Measurements from ENCODE around the gene ERVH48-1.
"Not testable (repeated sequence)": the region's sequence is repeated elsewhere in the genome, so short reads cannot be mapped to it uniquely, and the experiment has no call there.

ERVH48-1 gene

DNA sequence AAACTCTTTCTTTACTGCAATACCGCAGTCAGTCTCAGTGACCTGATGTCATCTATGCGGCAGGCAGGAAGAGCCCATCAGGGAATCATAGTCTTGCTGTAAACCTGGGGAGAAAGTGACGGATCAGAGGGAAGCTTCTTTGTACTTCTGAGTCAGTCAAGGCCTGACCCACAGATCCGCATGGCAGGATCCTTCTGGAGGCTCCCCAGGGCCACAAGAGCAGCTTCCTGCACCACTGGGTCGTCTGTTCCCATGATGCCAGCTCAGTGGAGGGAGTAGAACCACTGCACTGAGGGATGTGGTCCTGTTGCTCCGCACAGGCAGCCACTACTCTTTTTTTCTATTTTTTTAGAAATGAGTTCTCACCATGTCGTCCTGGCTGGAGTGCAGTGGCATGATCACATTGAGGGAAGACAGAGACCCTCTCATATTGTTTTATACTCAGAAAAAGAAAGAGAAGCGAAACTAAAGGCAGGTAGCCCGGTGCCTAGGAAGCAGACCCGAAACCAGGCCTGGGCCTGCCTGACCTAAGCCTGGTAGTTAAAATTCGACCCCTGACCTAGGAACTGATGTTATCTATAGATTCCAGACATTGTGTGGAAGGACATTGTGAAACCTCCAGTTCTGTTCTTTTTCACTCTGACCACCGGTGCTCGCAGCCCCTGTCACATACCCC is 6.3 kb upstream of the ERVH48-1 start:
- Histone ChIP-seq H3K36me3 (ENCODE audit: insufficient read depth, low read length) (no peaks in the 10 kb centered on the region), H3K27me3 (ENCODE audit: insufficient read depth, low read length, poor library complexity) (no peaks in the 10 kb centered on the region), H3K4me3 (ENCODE audit: low read depth in 1 of 2, low read length in 2 of 2) (no peak overlapping the region), H3K4me1 (ENCODE audit: insufficient read depth, low read length) (no peaks in the 10 kb centered on the region), H3K9ac (ENCODE audit: low read depth, low read length) (no peak overlapping the region), H3K4me2 (ENCODE audit: insufficient read depth, low read length) (no peak overlapping the region), H4K20me1 (ENCODE audit: insufficient read depth, low read length) (no peaks in the 10 kb centered on the region), H2AFZ (ENCODE audit: low read depth, low read length) (no peak overlapping the region), H3K27ac (ENCODE audit: low read length) (no peak overlapping the region), H3K79me2 (ENCODE audit: insufficient read depth, low read length) (no peaks in the 10 kb centered on the region), H3K9me3 (ENCODE audit: insufficient read depth, low read length, severe bottlenecking) (no peaks in the 10 kb centered on the region)
- ATAC-seq (ENCODE audit: insufficient read depth, low read depth) (no peak), DNase-seq (no peak)
- TF ChIP-seq, protein P1, sequence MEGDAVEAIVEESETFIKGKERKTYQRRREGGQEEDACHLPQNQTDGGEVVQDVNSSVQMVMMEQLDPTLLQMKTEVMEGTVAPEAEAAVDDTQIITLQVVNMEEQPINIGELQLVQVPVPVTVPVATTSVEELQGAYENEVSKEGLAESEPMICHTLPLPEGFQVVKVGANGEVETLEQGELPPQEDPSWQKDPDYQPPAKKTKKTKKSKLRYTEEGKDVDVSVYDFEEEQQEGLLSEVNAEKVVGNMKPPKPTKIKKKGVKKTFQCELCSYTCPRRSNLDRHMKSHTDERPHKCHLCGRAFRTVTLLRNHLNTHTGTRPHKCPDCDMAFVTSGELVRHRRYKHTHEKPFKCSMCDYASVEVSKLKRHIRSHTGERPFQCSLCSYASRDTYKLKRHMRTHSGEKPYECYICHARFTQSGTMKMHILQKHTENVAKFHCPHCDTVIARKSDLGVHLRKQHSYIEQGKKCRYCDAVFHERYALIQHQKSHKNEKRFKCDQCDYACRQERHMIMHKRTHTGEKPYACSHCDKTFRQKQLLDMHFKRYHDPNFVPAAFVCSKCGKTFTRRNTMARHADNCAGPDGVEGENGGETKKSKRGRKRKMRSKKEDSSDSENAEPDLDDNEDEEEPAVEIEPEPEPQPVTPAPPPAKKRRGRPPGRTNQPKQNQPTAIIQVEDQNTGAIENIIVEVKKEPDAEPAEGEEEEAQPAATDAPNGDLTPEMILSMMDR (IDR thresholded peaks at IDR 0.05; ENCODE audit: borderline replicate concordance, extremely low read depth, low read length, poor library complexity, severe bottlenecking) = no peak
- no peak for TF ChIP-seq EZH2 (IDR thresholded peaks at IDR 0.05; ENCODE audit: borderline replicate concordance, low read depth, low read length, severe bottlenecking)

DNA sequence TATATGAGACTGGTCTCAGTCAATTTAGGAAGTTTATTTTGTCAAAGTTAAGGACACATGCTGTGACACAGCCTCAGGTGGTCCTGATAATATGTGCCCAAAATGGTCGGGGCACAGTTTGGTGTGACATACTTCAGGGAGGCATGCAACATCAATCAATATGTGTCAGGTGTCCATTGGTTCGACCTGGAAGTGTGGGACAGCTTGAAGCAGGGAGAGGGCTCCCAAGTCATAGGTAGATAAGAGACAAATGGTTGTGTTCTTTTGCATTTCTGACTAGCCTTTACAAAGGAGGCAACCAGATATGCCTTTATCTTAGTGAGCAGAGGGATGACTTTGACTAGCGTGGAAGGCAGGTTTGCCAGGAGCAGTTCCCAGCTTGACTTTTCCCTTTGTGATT is 4.5 kb upstream of the ERVH48-1 start:
- H3K79me2 ChIP-seq (ENCODE audit: insufficient read depth, low read length) = no peaks in the 10 kb centered on the region
- H2AFZ ChIP-seq (ENCODE audit: low read depth, low read length) = no peak overlapping the region
- H3K4me1 ChIP-seq (ENCODE audit: insufficient read depth, low read length) = peaks cover 9% of the 10 kb centered on the region
- H3K9me3 ChIP-seq (ENCODE audit: insufficient read depth, low read length, severe bottlenecking) = no peaks in the 10 kb centered on the region
- no peaks in the 10 kb centered on the region for H3K36me3 ChIP-seq (ENCODE audit: insufficient read depth, low read length)
- TF ChIP-seq EZH2 (IDR thresholded peaks at IDR 0.05; ENCODE audit: borderline replicate concordance, low read depth, low read length, severe bottlenecking) = no peak
- TF ChIP-seq, protein P1 (IDR thresholded peaks at IDR 0.05; ENCODE audit: borderline replicate concordance, extremely low read depth, low read length, poor library complexity, severe bottlenecking) = no peak
- no peak overlapping the region for H3K4me2 ChIP-seq (ENCODE audit: insufficient read depth, low read length)
- H3K27me3 ChIP-seq (ENCODE audit: insufficient read depth, low read length, poor library complexity) = no peaks in the 10 kb centered on the region
- no peak for DNase-seq
- H4K20me1 ChIP-seq (ENCODE audit: insufficient read depth, low read length) = no peaks in the 10 kb centered on the region
- ATAC-seq (ENCODE audit: insufficient read depth, low read depth) = no peak
- no peak overlapping the region for H3K4me3 ChIP-seq (ENCODE audit: low read depth in 1 of 2, low read length in 2 of 2)
- no peak overlapping the region for H3K9ac ChIP-seq (ENCODE audit: low read depth, low read length)
- no peak overlapping the region for H3K27ac ChIP-seq (ENCODE audit: low read length)

DNA sequence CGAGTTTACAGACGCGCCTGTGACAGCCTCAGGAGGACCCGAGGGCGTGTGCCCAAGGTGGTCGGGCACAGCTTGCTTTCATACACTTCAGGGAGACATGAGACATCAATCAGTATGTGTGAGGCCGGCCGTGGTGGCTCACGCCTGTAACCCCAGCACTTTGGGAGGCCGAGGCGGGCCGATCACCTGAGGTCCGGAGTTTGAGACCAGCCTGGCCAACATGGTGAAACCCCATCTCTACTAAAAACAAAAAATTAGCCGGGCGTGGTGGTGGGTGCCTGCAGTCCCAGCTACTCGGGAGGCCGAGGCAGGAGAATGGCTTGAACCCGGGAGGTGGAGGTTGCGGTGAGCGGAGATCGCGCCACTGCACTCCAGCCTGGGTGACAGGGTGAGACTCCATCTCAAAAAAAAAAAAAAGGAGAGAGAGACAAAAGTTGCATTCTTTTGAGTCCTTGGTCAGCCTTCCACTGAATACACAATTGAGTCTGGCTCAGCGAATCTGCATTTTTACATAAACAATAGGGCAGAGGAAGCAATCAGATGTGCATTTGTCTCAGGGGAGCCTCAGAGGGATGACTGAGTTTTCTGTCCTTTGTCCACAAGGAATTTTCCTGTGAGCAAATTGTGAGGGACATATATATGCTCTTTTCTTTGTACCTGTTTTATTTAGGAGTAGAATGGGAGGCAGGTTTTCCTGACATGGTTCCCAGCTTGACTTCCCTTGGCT is 2.2 kb upstream of the ERVH48-1 start:
- H3K4me1 ChIP-seq (ENCODE audit: insufficient read depth, low read length) = peaks cover 28% of the 10 kb centered on the region
- H3K9ac ChIP-seq (ENCODE audit: low read depth, low read length); H3K4me2 ChIP-seq (ENCODE audit: insufficient read depth, low read length); H3K79me2 ChIP-seq (ENCODE audit: insufficient read depth, low read length); H3K9me3 ChIP-seq (ENCODE audit: insufficient read depth, low read length, severe bottlenecking); ATAC-seq (ENCODE audit: insufficient read depth, low read depth); DNase-seq; H3K27me3 ChIP-seq (ENCODE audit: insufficient read depth, low read length, poor library complexity); H3K27ac ChIP-seq (ENCODE audit: low read length); H2AFZ ChIP-seq (ENCODE audit: low read depth, low read length); H4K20me1 ChIP-seq (ENCODE audit: insufficient read depth, low read length); H3K4me3 ChIP-seq (ENCODE audit: low read depth in 1 of 2, low read length in 2 of 2); H3K36me3 ChIP-seq (ENCODE audit: insufficient read depth, low read length): not testable (repeated sequence)

GRCh38 chr21:42924433-42924751 is 1.0 kb downstream of the ERVH48-1 start:
- no peaks in the 10 kb centered on the region for H3K9me3 ChIP-seq (ENCODE audit: insufficient read depth, low read length, severe bottlenecking)
- ATAC-seq (ENCODE audit: insufficient read depth, low read depth) (no peak), DNase-seq (no peak)
- H3K4me2 ChIP-seq (ENCODE audit: insufficient read depth, low read length) = peak overlapping the region; percentile 58
- peaks cover 2% of the 10 kb centered on the region; the same call in 1 of the 2 replicates for H3K79me2 ChIP-seq (ENCODE audit: insufficient read depth, low read length)
- H2AFZ ChIP-seq (ENCODE audit: low read depth, low read length) = peak overlapping the region; percentile 72
- H4K20me1 ChIP-seq (ENCODE audit: insufficient read depth, low read length) = no peaks in the 10 kb centered on the region
- H3K4me3 ChIP-seq (ENCODE audit: low read depth in 1 of 2, low read length in 2 of 2) = peak overlapping the region in 1 of 2 experiments; percentile 47; a peak in 2 of 4 replicates
- no peaks in the 10 kb centered on the region for H3K36me3 ChIP-seq (ENCODE audit: insufficient read depth, low read length)
- peaks cover 28% of the 10 kb centered on the region for H3K4me1 ChIP-seq (ENCODE audit: insufficient read depth, low read length)
- no peaks in the 10 kb centered on the region for H3K27me3 ChIP-seq (ENCODE audit: insufficient read depth, low read length, poor library complexity)
- TF ChIP-seq, protein P1 (IDR thresholded peaks at IDR 0.05; ENCODE audit: borderline replicate concordance, extremely low read depth, low read length, poor library complexity, severe bottlenecking) = no peak
- no peak for TF ChIP-seq EZH2 (IDR thresholded peaks at IDR 0.05; ENCODE audit: borderline replicate concordance, low read depth, low read length, severe bottlenecking)
- H3K27ac ChIP-seq (ENCODE audit: low read length) = peak overlapping the region; percentile 88
- peak overlapping the region; percentile 44 for H3K9ac ChIP-seq (ENCODE audit: low read depth, low read length)

Data from DND-41 (cell line).